ENCODE results near the gene SERPINA5.

DNA sequence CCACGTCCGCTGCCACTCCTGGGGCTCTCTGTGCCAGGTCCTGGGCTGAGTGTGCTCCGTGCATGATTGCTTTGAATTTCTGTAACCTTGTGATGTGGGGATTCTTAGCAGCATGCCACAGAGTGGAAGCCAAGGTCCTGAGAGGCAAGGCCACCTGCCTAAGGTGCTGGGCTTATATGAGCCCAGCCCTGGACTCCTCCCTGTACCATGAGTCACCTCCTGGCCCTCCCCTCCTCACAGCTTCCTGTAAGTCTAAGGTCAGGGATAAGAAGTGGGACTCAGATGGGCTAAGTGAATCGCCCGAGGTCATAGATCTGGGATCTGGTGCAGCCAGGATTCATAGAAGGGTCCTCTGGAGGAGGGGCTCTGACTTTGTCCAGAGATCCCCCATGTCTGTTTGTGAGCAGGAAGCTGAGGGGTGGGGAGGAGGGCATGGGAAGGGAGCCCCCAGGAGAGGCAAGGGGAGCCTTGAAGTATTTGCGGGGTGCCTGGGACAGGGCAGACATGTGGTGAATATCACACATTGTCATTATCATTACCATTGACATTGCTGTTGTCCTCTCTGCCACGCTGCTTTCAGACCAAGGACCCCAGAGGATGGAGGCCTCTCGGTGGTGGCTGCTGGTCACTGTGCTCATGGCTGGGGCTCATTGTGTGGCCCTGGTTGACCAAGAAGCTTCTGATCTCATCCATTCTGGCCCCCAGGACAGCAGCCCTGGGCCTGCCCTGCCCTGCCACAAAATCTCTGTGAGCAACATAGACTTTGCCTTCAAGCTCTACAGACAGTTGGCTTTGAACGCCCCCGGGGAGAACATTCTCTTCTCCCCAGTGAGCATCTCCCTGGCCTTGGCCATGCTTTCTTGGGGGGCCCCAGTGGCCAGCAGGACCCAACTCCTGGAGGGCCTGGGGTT is 59.8 kb downstream of the SERPINA5 start:
- TF ChIP-seq, protein P1, sequence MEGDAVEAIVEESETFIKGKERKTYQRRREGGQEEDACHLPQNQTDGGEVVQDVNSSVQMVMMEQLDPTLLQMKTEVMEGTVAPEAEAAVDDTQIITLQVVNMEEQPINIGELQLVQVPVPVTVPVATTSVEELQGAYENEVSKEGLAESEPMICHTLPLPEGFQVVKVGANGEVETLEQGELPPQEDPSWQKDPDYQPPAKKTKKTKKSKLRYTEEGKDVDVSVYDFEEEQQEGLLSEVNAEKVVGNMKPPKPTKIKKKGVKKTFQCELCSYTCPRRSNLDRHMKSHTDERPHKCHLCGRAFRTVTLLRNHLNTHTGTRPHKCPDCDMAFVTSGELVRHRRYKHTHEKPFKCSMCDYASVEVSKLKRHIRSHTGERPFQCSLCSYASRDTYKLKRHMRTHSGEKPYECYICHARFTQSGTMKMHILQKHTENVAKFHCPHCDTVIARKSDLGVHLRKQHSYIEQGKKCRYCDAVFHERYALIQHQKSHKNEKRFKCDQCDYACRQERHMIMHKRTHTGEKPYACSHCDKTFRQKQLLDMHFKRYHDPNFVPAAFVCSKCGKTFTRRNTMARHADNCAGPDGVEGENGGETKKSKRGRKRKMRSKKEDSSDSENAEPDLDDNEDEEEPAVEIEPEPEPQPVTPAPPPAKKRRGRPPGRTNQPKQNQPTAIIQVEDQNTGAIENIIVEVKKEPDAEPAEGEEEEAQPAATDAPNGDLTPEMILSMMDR (conservative IDR thresholded peaks at IDR 0.05): no peak
- no peak for TF ChIP-seq EZH2 (IDR thresholded peaks at IDR 0.05; ENCODE audit: low read depth)

Measured in PC-9 (cell line).